GM18498 (cell line): ENCODE results near the gene MFRP.

ENCODE experiments used
- ATAC-seq: cut with Tn5 transposase; IDR thresholded peaks from one replicate; pipeline ENCODE4 v1.9.1; 2021; ENCODE audit warnings: mild to moderate bottlenecking, moderate library complexity; ENCODE audit not compliant: unreplicated experiment

The MFRP gene

DNA sequence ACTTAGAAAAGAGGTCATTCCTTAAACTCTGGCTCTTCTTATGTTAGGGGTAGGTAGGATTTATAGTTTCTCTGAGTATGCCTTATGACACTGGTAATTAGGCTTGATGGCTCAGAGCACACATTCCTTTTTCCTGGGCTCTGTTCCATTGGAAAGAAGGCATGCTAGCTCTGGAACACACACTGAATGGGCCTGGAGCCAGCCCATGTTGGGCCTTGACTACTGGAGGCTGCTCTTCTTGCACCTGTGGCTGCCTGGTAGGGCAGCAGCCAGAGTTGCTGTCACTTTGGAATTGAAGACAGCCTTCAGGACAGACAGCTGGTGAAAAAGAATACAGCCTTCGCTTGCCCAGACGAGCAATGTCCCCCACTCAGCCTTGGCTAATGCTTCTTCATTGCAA is 47.8 kb downstream of the MFRP start:
- no peak for ATAC-seq

DNA sequence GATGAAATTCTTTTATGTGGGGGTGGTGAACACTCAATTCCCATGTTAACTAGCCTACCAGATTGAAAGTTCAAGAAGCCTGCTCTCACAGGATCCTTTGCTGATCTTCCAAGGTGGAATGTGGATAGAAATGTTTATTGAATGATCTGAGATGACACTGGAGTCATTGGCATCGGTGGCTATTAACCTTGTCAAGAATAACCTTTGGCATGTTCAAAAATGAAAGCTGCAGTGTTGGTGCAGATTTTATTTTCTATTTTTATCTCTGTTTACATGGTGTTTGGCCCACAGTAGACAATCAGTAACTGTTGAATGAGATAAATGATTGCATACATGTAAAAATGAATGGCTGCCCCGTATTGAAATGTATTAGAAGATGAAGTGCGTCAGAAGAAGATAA is 48.6 kb downstream of the MFRP start:
- ATAC-seq = no peak

DNA sequence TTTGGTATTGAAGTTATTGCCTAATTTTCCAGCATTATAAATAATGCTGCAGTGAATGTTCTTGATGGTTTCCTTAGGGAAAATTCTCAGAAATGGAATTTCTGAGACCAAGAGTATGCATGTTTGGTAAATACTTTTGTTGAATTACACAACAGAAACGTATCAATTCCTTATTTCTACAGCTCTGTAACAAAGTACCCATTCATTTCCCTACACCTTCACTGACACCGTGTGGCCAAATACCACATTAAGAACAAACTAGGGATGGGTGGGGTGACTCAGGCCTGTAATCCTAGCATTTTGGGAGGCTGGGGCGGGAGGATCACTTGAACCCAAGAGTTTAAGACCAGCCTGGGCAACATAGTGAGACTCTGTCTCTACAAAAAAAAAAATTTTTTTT is 51.3 kb downstream of the MFRP start:
- ATAC-seq = no peak

DNA sequence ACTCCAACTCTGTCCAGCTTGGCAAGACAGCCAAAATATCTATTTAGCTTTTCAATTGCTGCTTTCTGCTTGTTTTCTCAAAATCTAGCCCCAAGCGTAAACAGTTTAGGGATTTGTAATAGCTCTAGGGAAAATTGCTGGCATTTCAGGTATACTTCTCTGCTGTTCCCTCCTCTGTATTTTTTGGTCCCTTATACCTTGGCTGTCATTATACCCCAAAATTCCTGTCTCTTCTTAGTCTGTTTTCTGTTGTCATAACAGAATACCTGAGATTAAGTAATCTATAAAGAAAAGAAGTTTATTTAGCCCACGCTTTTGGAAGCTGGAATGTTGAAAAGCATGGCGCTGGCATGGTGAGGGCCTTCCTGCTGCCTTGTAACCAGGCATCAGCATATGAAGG is 53.0 kb downstream of the MFRP start:
- ATAC-seq = no peak

DNA sequence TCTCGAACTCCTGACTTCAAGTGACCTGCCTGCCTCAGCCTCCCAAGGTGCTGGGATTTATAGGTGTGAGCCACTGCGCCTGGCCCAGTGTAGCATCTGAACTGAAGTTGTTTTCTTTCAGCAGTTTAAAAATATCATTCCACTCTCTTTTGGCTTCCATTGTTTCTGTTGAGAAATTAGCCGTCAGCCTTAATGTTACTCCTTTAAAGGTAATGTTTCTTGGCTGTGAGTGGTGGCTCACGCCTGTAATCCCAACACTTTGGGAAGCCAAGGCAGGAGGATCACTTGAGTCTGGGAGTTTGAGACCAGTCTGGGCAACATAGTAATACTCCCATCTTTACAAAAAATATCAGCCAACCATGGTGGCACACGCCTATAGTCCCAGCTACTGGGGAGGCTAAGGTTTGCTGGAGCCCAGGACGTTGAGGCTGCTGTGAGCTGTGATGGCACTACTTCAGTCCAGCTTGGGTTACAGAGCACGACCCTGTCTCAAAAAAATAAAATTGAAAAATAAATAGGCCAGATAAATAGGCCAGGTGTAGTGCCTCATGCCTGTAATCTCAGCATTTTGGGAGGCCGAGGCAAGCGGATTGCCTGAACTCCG is 55.5 kb downstream of the MFRP start:
- no peak for ATAC-seq
